NCI-H1105 (cell line): ENCODE measurements around the gene ZFHX3.
A peak's percentile ranks its signal among the peaks of the same experiment; 100 is the strongest.

Source experiments
- DNase-seq: peaks from one replicate; lab custom pipeline; 2025; lab: John Stamatoyannopoulos, UW

Gene ZFHX3

DNA sequence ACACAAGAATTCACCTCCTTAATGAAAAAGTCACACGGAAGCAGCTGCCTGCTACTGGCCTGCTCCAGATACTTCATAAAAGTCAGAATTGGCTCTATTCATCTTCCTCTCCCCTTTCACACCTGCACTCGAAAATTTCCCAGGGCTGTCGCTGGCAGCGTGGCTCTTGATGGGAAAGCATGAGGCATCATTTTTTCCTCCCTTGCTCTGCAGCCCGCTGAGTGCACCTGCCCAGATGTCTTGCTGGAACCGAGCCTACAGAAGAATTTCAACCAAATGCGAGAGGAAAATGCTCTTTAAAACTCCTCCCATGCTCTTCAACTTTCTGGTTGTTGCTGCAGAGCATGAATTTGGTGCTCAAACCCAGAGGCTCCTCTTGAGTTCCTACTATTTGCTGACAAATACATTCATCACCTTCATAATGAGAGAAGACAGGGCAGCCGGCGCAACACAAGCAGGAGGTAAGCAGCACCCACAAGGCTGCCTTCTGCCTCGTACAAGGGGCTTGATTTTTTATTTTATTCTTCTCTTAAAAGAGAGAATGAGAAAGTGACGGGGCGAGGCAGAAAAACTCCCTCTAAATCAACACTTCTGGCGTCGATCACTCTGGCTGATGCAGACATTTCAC, 146.8 kb downstream of the ZFHX3 start:
- DNase-seq, result peak; percentile 24

GRCh38 chr16:72898216-72898825, 149.6 kb downstream of the ZFHX3 start:
- no peak for DNase-seq

- no peak for DNase-seq
Measured at GRCh38 chr16:72897707-72898106, 150.2 kb downstream of the ZFHX3 start.

DNA sequence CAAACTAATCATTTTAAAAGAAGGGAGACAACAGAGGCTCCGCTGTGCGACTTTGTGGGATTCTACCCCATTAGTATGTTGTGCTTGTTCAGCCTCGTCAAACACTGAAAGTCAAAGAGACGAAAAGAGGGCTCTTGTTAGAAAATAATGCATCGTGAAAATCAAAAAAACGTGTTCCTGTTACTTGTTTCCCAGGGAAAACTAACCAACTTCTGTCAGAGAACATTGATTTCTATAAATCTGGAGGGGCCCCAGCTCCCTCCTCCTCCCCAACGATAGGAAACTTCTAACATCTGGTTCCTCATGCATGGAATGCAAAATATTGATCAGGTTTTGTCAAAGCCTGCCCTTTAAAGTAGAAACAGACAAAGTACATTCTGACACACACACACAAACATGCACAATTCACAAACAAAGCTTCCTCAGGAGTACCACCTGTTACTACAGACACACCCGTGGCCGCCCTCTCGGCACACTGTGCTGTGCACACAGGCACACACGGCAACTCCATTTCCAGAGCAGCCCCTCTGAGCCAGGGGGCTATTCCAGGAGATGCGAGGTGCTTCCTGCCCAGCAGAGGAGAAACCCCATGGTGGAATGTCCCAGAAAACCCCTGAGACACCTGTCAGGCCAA, 151.3 kb downstream of the ZFHX3 start:
- DNase-seq, result no peak

- no peak for DNase-seq
Measured at GRCh38 chr16:72895951-72896350, 152.0 kb downstream of the ZFHX3 start.

GRCh38 chr16:72894293-72895151, 153.4 kb downstream of the ZFHX3 start:
- peak; percentile 34 for DNase-seq

DNA sequence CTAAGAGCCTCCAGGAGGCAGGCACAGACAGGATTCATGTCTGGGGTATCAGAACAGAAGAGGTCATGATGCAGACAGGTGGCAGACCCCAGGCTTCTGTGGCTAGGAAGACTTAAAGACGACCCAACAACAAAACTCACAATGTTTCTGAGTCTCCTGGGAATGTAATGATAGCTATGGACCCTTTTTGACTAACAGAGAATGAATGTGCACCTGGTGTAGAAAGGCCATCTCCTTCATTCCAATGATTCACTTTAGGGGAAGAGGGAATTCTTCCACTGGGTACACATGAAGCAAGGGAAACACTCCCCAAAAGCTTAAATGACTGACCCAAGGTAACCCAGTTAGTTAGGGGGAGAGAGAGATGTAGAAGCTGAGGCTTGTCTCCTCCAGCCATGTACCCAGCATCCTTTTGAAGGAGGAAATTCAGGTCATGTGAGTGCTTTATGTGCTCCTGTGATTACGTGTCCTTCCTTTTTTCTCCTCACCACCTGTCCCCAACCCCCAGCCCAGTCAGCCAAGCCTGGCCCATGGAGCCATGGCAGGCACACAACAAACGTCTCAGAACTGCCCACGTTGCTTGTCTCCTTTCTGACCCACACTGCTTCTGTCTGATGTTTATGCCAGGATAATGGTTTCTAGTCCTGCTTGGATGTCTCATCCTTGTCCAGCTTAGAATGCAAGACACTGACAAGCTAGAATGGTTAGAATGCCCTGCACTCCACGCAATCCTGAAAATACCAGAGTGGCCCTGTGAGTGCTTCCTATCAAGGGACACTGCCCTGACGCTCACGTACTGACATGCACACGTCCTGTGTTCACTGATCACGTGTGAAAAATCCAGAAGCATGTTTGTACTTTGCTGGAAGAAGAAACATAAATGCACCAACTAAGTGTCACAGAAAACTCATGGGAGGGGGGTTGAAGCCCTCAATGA, 156.4 kb downstream of the ZFHX3 start:
- no peak for DNase-seq

GRCh38 chr16:72890587-72890986, 157.3 kb downstream of the ZFHX3 start:
- no peak for DNase-seq

- DNase-seq, result no peak
Measured at GRCh38 chr16:72889616-72890582, 158.0 kb downstream of the ZFHX3 start.

- no peak for DNase-seq
Measured at GRCh38 chr16:72887537-72887936, 160.4 kb downstream of the ZFHX3 start.

DNA sequence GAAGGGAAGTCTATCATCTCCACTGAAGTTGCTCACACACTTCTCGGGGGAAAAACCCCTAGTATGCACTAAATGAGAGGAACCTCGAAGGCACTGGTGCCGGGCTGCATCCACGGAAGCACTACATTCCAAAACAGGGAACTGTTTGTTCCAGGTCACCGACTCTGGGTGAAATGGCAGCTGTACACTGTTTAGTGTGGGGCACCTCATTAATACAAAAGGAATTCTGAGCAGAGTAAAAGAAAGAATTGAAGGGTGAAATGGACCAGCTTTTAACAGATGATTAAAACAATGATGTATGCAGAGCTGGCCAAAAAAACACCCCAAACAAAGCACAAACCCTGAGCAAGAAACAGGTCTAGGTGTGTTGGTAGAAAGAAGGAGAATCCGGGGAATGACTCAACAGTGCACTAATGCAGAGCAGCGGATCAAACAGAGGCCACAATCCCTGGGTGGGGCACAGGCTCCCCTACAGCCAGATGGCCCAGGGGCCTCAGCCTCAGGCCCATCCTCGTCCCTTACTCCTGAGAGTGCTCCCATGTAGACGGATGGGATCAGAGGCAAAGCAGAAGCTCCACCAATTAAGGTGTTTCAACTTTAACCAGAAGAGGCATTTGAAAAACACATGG, 161.5 kb downstream of the ZFHX3 start:
- no peak for DNase-seq

GRCh38 chr16:72884573-72884972, 163.4 kb downstream of the ZFHX3 start:
- DNase-seq, result no peak

DNA sequence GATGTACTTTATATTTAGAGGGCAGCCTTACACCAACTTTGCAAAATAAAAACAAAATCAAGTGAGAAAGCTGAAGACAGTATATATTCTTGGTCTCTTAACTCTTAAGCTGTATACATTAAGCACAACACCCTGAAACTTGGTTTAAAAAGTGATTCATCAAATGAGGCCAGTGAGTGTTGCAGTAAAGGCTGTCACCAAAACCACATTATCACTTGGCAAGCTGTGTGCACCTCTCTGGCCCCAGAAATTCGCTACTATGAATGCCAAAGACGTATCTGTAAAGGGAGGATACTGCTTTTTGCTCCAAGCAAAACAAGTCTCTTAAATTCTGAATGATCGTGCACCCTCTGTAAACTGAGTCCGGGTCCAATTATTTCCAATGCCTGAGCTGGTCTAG, 163.9 kb downstream of the ZFHX3 start:
- no peak for DNase-seq

DNA sequence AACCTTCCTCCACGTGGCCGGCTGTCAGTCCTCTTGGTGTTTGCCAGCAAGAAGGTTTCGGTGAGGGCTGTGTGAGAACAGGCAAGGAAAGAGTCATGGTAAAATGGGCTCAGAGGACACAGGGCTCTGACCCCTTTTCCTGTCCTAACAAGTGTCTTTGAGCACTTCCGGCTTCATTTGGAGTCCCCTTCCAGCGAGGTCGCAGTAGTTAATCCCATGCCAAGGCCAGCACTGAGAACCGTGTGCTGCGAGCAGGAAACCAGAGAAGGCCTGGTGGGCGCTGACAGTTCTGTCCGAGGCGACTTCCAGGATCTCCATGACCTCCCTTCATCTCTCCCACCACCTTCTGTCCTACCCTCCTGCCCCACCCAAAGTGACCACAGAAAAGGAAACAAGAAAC, 168.1 kb downstream of the ZFHX3 start:
- DNase-seq, result no peak

DNA sequence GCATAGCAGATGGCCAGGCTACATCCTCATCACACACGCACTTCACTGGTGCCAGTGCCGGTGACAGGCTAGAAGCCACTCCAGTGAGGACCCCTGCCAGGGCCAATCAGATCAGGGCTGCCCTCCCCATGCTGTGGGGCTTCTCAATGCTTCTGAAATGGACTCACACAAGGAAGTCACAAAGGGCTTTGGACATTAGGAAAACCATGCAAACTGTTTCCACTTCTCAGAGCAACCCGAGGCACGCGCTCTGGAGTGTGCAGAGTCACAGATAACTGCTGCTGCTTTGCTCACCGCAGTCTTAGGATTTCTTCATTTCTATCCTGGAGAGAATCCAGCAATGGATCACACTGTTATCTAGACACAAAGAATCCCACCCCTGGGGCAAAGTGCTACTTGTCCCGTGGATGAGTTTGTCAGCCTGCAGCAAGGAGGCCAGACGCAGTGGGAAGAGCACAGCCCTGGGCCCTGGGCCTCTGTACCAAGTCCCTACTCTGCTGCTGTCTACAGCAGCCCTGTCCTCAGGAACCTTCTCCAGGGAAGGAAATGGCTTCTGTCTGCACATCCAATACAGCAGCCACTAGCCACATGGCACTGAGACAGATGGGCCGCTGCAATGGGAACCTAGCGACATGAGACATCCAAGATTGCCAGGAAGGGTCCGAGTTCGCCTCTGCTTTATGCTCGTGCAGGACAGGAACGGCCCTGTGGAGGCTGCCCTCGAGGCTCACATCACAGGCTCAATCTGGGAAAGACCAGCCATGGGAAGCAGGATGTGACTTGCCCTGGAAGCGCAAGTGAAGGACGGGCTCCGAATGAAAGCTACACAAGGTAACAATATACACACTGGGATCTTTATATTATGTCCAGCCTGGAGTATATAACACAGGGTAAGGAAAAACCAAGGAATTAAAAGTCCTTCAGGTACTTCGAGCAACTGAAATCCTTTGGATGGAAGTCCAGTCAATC, 169.3 kb downstream of the ZFHX3 start:
- no peak for DNase-seq

DNA sequence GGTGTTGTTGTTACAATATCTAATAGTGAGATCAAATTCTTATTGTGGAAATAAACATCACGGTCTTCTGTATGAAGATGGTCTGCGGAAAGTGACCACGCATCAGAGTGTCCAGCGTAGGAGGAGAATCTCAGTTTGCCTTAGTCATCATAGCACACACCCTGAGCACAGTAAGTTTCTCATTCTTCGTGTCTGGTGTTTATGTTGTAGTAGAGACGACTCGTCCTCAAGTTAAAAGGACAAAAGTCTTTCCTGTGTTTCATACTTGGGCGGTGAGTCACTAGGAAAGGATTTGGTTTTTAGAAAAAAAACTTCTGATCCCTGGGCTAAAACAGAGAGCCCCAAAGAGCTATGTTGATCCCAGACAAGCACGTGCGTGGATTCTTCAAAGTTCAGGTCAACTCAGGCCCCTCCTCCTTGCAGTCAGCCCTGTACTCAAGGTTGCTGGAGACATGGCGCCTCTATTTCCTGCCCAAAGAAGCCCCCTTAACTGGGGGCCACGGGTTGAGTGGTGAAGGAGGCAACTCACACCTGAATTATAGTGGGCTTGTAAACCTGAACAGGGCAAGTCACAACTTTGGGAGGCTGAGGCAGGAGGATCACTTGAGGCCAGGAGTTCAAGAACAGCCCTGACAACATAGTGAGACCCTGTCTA, 170.4 kb downstream of the ZFHX3 start:
- DNase-seq, result no peak

- no peak for DNase-seq
Measured at GRCh38 chr16:72876981-72877373, 171.0 kb downstream of the ZFHX3 start.

DNA sequence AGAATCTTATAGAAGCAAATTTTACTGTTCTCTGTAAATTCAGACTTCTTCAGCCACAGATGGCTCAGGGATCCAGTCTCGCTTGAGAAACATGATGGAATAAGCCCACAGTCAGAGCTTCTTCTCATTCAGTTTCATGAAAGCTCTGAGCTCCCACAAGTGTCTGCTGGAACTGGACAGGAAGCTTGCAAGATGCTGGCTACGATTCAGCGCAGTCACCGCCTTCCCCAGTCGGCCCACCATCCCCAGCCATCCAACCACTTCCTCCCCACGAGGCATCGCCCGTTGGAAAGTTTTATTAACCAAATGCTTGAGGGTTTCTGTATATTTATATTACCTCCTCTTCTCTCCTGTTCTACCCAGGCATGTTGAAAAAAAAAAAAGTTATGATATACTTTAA, 171.7 kb downstream of the ZFHX3 start:
- no peak for DNase-seq
